Measurements from ENCODE around the gene ACOT11. TPM values are rescaled to one million over a fixed set of nuclear protein-coding genes. Genes with fewer than 3 reads are reported as not detected.

The ACOT11 gene
- total and polyA plus RNA-seq, 2 of the 13 experiments (the other 11 are each of a cell fraction or from before 2014, with no cell fraction given) = 2.6 to 3.3 TPM

DNA sequence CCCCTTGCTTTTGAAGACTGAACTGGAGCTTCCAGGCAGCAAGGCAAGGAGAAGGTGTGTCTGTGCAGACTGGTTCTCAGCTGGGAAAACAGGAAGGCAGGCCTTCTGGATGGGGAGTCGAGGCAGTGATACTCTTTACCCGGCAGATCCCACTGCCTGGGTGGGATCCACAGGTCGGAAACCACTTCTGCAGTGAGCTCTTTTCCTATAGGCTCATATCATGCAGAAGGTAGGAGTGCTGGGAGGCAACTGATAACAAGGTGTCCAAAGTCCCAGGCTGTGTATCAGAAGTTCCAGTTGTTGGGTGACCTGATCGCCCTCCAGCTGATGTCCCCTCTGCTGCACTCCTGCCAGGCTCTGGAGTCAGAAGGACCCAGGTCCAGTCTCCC, 17.1 kb downstream of the ACOT11 start (continued):
- TF ChIP-seq, protein P1, sequence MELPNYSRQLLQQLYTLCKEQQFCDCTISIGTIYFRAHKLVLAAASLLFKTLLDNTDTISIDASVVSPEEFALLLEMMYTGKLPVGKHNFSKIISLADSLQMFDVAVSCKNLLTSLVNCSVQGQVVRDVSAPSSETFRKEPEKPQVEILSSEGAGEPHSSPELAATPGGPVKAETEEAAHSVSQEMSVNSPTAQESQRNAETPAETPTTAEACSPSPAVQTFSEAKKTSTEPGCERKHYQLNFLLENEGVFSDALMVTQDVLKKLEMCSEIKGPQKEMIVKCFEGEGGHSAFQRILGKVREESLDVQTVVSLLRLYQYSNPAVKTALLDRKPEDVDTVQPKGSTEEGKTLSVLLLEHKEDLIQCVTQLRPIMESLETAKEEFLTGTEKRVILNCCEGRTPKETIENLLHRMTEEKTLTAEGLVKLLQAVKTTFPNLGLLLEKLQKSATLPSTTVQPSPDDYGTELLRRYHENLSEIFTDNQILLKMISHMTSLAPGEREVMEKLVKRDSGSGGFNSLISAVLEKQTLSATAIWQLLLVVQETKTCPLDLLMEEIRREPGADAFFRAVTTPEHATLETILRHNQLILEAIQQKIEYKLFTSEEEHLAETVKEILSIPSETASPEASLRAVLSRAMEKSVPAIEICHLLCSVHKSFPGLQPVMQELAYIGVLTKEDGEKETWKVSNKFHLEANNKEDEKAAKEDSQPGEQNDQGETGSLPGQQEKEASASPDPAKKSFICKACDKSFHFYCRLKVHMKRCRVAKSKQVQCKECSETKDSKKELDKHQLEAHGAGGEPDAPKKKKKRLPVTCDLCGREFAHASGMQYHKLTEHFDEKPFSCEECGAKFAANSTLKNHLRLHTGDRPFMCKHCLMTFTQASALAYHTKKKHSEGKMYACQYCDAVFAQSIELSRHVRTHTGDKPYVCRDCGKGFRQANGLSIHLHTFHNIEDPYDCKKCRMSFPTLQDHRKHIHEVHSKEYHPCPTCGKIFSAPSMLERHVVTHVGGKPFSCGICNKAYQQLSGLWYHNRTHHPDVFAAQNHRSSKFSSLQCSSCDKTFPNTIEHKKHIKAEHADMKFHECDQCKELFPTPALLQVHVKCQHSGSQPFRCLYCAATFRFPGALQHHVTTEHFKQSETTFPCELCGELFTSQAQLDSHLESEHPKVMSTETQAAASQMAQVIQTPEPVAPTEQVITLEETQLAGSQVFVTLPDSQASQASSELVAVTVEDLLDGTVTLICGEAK (IDR thresholded peaks at IDR 0.05) = no peak
- TF ChIP-seq, protein P1 (CRISPR knock-in tag; IDR thresholded peaks at IDR 0.05) = no peak
- TF ChIP-seq CHD2 (IDR thresholded peaks at IDR 0.05; ENCODE audit: low read depth, low read length) (no peak), SOX13 (IDR thresholded peaks at IDR 0.05) (no peak), SOX13 (CRISPR knock-in tag; conservative IDR thresholded peaks at IDR 0.05 in 1 of 2, IDR thresholded peaks at IDR 0.05 in 1 of 2) (peak in 1 of 2 experiments; percentile 35; a peak in 1 of 4 replicates), SALL1 (CRISPR knock-in tag; IDR thresholded peaks at IDR 0.05) (peak; percentile 25), NR2F6 (IDR thresholded peaks at IDR 0.05) (no peak), NR2F6 (CRISPR knock-in tag; IDR thresholded peaks at IDR 0.05) (0 out of 2 replicates have a peak, but pooled peaks have one; percentile 16), RXRB (CRISPR knock-in tag; IDR thresholded peaks at IDR 0.05; ENCODE audit: borderline replicate concordance) (peak; percentile 33; the same call in 1 of the 2 replicates), ESRRA (CRISPR knock-in tag; IDR thresholded peaks at IDR 0.05; ENCODE audit: low read depth) (peak; percentile 94), HOXA3 (CRISPR knock-in tag; IDR thresholded peaks at IDR 0.05) (peak; percentile 43; the same call in 1 of the 2 replicates), HOXD1 (CRISPR knock-in tag; IDR thresholded peaks at IDR 0.05) (0 out of 2 replicates have a peak, but pooled peaks have one; percentile 21), HNF4A (CRISPR knock-in tag; IDR thresholded peaks at IDR 0.05) (peak; percentile 85), RCOR2 (CRISPR knock-in tag; IDR thresholded peaks at IDR 0.05) (0 out of 2 replicates have a peak, but pooled peaks have one; percentile 15), HNF4G (IDR thresholded peaks at IDR 0.05; ENCODE audit: borderline replicate concordance, low read depth, low read length) (peak; percentile 71), HNF4G (CRISPR knock-in tag; IDR thresholded peaks at IDR 0.05; ENCODE audit: borderline replicate concordance, low read depth) (no peak), HDAC2 (CRISPR knock-in tag; IDR thresholded peaks at IDR 0.05) (0 out of 2 replicates have a peak, but pooled peaks have one; percentile 51), SPEN (CRISPR knock-in tag; IDR thresholded peaks at IDR 0.05; ENCODE audit: low read depth) (0 out of 2 replicates have a peak, but pooled peaks have one; percentile 18), ZKSCAN1 (IDR thresholded peaks at IDR 0.05; ENCODE audit: low read length) (no peak), ZBTB7B (CRISPR knock-in tag; IDR thresholded peaks at IDR 0.05) (0 out of 2 replicates have a peak, but pooled peaks have one; percentile 39)
- TF ChIP-seq, protein P2, sequence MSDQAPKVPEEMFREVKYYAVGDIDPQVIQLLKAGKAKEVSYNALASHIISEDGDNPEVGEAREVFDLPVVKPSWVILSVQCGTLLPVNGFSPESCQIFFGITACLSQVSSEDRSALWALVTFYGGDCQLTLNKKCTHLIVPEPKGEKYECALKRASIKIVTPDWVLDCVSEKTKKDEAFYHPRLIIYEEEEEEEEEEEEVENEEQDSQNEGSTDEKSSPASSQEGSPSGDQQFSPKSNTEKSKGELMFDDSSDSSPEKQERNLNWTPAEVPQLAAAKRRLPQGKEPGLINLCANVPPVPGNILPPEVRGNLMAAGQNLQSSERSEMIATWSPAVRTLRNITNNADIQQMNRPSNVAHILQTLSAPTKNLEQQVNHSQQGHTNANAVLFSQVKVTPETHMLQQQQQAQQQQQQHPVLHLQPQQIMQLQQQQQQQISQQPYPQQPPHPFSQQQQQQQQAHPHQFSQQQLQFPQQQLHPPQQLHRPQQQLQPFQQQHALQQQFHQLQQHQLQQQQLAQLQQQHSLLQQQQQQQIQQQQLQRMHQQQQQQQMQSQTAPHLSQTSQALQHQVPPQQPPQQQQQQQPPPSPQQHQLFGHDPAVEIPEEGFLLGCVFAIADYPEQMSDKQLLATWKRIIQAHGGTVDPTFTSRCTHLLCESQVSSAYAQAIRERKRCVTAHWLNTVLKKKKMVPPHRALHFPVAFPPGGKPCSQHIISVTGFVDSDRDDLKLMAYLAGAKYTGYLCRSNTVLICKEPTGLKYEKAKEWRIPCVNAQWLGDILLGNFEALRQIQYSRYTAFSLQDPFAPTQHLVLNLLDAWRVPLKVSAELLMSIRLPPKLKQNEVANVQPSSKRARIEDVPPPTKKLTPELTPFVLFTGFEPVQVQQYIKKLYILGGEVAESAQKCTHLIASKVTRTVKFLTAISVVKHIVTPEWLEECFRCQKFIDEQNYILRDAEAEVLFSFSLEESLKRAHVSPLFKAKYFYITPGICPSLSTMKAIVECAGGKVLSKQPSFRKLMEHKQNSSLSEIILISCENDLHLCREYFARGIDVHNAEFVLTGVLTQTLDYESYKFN (CRISPR knock-in tag; conservative IDR thresholded peaks at IDR 0.05) = peak; percentile 18; the same call in 1 of the 2 replicates

All from HepG2 (cell line).